ENCODE measurements around the gene MARK3. TPM values are rescaled to one million over a fixed set of nuclear protein-coding genes. Genes with fewer than 3 reads are reported as not detected.

Gene MARK3
- total RNA-seq, 1 donor from 2014 or later, result 104 TPM

DNA sequence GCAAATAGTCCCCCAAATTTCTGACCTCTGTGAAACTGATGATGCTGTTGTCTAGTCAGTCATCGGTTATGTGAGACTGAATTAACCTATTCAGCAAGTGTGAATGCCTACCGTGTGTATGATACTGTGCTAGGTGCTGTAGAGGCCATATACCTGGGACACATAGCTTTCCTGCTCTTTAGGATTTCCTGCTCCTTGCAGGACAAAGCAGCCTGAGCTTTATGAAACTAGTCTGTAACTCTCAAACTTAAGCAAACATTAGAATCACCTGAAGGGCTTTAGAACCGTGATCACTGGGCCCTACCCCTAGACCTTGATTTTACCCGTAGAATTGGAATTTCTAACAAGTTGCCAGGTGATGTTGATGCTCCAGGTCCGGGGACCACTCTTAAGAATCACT is 6.9 kb downstream of the MARK3 start:
- no peak for DNase-seq (ENCODE audit: low spot score)
- intact Hi-C loops (cut with DNase I), result no loop called here
- no peak for ATAC-seq

GRCh38 chr14:103392572-103392971 is 7.4 kb downstream of the MARK3 start:
- intact Hi-C loops (cut with DNase I), result no loop called here
- no peak for ATAC-seq
- DNase-seq (ENCODE audit: low spot score), result no peak

DNA sequence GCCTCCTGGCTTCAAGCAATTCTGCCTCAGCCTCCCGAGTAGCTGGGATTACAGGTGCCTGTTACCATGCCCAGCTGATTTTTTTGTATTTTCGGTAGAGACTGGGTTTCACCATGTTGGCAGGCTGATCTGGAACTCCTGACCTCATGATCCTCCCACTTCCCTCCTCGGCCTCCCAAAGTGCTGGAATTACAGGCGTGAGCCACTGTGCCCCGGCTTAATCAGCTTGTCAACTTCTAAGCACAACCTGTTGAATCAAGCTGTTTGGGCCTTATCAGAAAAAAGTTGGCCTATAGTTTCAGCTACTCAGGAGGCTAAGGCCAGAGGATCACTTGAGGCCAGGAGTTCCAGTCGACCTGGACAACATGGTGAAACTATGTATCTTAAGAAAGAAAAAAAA is 7.9 kb downstream of the MARK3 start:
- ATAC-seq (no peak), DNase-seq (ENCODE audit: low spot score) (no peak)
- intact Hi-C loops (cut with DNase I), result no loop called here

- intact Hi-C loops (cut with DNase I), result no loop called here
- no peak for DNase-seq (ENCODE audit: low spot score)
- peak; percentile 66 for ATAC-seq
These were observed 8.7 kb downstream of the MARK3 start for GRCh38 chr14:103393676-103394626.

DNA sequence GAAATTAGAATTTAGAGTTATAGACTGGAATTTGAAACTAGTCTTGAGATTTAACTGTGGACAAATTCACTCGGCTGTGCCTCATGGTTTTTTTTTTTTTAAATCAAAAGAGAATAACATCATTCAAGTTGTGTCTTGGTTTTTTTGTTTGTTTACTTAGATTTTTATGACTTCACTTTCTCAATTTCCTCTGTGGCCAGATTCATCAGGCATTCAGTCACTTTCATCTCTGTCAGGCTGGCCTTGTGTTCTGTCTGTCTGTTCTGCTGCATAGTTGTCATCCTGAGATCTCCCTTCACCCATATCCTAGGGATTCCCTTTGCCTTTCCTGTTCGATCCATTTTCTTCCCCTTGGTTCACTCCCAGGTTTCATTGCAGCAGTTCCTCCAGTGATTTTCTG is 10.0 kb downstream of the MARK3 start:
- DNase-seq (ENCODE audit: low spot score), result no peak
- ATAC-seq, result no peak
- intact Hi-C loops (cut with DNase I), result no loop called here

- DNase-seq (ENCODE audit: low spot score), result no peak
- ATAC-seq, result no peak
- intact Hi-C loops (cut with DNase I), result no loop called here
These were observed 11.2 kb downstream of the MARK3 start for GRCh38 chr14:103396463-103396862.

DNA sequence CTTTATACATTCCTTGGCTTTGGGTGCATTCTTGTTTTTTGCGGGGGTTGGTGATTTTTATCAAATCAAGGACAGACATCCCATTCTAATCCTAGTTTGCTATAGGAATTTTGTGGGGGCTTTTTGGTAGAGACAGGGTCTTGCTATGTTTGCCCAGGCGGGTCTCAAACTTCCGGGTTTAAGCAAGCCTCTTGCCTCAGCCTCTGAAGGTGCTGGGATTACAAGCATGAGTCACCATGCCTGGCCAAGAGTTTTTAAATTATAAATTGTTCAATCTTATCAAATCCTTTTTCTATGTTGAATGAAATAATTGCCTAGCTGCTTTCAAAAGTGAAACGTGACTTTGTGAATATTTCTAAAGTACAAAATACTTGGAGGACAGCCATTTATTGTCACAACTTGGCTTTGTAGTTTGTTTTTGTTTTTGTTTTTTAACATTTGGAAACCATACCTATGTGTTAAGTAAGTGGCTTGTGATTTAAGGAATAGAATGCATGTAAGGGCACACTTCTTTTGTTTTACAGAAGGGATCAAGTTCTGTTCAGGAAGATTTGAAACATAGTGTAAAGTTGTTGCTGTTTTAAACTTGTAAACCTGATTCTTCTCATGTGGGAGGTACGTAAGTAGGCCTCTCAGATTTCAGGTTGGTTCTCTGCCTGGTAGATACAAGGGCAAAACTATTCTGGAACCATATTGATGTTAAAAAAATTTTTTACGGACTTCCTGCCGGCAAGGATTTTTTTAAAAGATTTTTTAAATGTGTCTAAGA is 13.4 kb downstream of the MARK3 start:
- ATAC-seq (no peak), DNase-seq (ENCODE audit: low spot score) (no peak)
- intact Hi-C loops (cut with DNase I), result no loop called here

DNA sequence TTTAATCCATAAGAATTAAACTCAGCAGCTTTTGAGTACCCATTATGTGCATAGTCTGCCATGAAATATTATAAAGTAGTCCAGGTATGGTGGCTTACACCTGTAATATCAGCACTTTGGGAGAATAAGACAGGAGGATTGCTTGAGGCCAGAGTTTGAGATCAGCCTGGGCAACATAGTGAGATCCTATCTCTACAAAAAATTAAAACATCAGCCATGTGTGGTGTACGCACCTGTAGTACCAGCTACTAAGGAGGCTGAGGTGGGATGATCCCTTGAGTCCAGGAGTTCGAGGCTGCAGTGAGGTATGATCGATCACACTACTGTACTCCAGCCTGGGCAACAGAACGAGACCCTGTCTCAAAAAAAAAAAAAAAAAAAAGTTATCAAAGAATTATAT is 15.3 kb downstream of the MARK3 start:
- ATAC-seq (no peak), DNase-seq (ENCODE audit: low spot score) (no peak)
- intact Hi-C loops (cut with DNase I), result no loop called here

- ATAC-seq, result peak; percentile 68
- intact Hi-C loops (cut with DNase I), result no loop called here
- no peak for DNase-seq (ENCODE audit: low spot score)
These were observed 16.3 kb downstream of the MARK3 start for GRCh38 chr14:103401223-103402214.

DNA sequence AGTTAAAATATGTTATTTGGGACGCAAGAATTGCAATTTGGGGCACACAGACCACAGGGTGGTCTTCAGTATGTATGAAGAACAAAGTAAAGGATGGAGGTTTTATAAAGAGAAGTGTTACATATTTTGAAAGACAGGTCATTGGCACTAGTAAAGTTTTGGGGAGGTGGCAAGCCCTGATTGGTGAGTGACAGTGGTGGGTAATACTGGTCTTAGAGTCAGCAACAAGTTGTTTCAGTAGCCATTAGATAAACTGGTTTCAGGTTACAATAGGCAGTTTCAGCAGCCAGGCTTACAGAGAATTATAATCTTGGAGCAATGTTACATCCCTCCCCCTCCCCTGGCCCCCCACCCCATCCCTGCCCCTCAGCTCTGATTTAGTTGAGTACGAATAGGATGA is 17.5 kb downstream of the MARK3 start:
- no peak for ATAC-seq
- DNase-seq (ENCODE audit: low spot score), result no peak
- intact Hi-C loops (cut with DNase I), result no loop called here

DNA sequence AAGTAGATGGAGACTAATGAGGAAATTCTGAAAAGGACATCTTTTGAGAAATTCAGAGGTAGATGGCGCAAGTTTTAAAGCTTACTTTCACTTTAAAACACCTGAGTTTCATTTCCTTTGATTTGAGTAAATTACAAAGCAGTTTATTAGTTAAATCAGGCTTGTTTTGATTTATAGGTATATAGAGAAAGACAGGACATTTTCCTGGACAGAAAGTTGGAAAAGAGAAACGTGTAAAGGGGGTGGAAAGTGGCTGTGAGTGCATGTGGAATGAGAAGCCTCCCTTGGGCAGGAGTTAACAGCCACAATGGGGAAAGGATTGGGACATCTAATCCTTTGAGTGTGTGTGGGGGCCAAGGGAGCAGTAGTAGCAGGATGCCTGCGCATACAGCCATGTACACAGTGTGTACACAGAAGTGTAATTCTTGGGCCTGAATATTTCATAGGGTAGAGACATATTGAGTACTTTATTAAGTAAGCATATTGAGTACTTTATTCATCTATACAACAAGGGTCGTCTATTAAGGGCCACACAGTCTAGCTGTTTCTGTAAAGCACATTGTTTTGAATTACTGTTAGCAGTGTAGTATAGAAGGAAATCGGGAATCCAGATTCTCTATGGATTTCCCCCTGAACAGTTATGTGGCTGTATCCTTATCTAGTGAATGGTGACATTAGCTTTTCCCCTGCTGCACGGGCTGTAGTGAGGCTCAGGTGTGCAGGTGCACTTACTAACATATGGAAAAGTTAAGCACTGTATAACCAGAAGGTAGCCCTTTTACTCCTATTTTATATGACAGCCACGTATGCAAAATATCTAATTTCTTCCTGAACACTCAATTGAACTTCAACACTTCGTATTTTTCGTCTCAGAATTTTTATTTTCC is 19.1 kb downstream of the MARK3 start:
- DNase-seq (ENCODE audit: low spot score), result no peak
- ATAC-seq, result no peak
- intact Hi-C loops (cut with DNase I), result no loop called here

DNA sequence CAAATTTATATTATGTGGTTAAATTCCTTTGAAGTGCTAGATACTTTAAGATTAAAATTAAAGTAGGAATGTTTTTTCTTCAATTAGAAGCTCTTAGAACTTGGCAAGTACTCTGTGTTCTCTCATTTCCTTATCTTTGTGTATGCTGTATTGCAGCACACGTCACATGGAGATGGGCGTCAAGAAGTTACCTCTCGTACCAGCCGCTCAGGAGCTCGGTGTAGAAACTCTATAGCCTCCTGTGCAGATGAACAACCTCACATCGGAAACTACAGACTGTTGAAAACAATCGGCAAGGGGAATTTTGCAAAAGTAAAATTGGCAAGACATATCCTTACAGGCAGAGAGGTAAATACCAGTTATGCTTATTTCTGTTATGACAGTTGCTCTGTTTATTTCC is 19.7 kb downstream of the MARK3 start:
- intact Hi-C loops (cut with DNase I), result no loop called here
- no peak for DNase-seq (ENCODE audit: low spot score)
- ATAC-seq, result no peak

GRCh38 chr14:103408491-103409155 is 23.4 kb downstream of the MARK3 start:
- no peak for ATAC-seq
- no peak for DNase-seq (ENCODE audit: low spot score)

GRCh38 chr14:103416916-103417315 is 31.7 kb downstream of the MARK3 start:
- DNase-seq (ENCODE audit: low spot score) (no peak), ATAC-seq (no peak)
- intact Hi-C loops (cut with DNase I), result no loop called here

More at GRCh38 chr14:103408491-103409155, 23.4 kb downstream of the MARK3 start:
- intact Hi-C loops (cut with DNase I), result no loop called here

GRCh38 chr14:103418481-103418818 is 33.2 kb downstream of the MARK3 start:
- ATAC-seq (no peak), DNase-seq (ENCODE audit: low spot score) (no peak)
- intact Hi-C loops (cut with DNase I), result no loop called here

DNA sequence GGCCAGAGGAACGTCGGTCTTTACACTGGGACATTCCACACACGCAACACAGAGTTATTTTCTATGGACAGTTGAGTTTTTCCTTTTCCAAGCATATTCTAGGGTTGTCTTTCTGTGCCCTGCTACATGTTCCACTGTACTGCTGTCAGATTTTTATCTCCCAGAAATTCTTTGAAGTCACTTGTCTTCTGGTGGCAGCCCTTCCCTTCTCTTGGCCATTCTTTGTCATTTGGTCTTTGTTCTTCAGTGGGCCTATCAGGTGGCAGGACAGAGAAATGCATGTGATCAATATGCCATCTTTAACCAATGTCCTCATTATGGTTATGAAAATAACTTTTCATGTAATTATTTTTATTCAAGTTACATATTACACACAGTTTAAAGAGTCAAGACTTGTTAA is 36.3 kb downstream of the MARK3 start:
- intact Hi-C loops (cut with DNase I), result no loop called here
- DNase-seq (ENCODE audit: low spot score) (no peak), ATAC-seq (no peak)

GRCh38 chr14:103423050-103423461 is 37.8 kb downstream of the MARK3 start:
- DNase-seq (ENCODE audit: low spot score) (no peak), ATAC-seq (no peak)
- intact Hi-C loops (cut with DNase I), result no loop called here

All from sciatic nerve (tissue), 2 donors.